Motor neuron (in vitro differentiated cells): ENCODE data around the gene FOXL3. TPM values are rescaled to one million over a fixed set of nuclear protein-coding genes. Genes with fewer than 3 reads are reported as not detected.
A peak's percentile ranks its signal among the peaks of the same experiment; 100 is the strongest.

Source experiments
- ATAC-seq, 8 experiments: fragments of 200-7000 bp; cut with Tn5 transposase; replicated peaks in 6 of 8; 2 replicates each; pipeline ENCODE4 v1.8.0; 2021; ENCODE audit warnings: mild to moderate bottlenecking in 8 of 8, moderate library complexity in 8 of 8
- H3K27ac ChIP-seq, 2 donors: fragments of 250-450 bp; sonication (Bioruptor Pico); 2 replicates each; pipeline ENCODE4 v1.9.0; 2021; ENCODE audit warnings: antibody characterized with exemption in 2 of 2, mild to moderate bottlenecking in 2 of 2, moderate library complexity in 1 of 2
- H3K4me1 ChIP-seq, 2 donors: fragments of 250-450 bp; sonication (Bioruptor Pico); replicated peaks in 1 of 2; 2 replicates each; pipeline ENCODE4 v1.6.1; 2021; ENCODE audit warnings: antibody characterized with exemption in 2 of 2, mild to moderate bottlenecking in 2 of 2, moderate library complexity in 1 of 2
- H3K4me3 ChIP-seq, 5 donors: fragments of 250-450 bp; sonication (Bioruptor Pico); 2 replicates each; pipeline ENCODE4 v1.9.0; 2021; ENCODE audit warnings: antibody characterized with exemption in 5 of 5, mild to moderate bottlenecking in 5 of 5, moderate library complexity in 4 of 5
- WGBS, 10 experiments: fragments of 450-650 bp; shearing (Covaris generic); methylation state at CpG; one replicate each; pipeline ENCODE4 v1.0.0; 2022; 5-methylcytosine and 5-hydroxymethylcytosine counted together
- in situ Hi-C, 9 experiments: fragments of 400-800 bp; cut with MboI; loops; one replicate each; pipeline ENCODE4 v1.15.0; 2021; ENCODE audit warnings: low sequenced_read_pairs in 9 of 9, low pct_unique_long_range_greater_than_20kb in 2 of 9; ENCODE audit not compliant: unreplicated experiment in 9 of 9
- total RNA-seq, 8 experiments: library from RNA; unstranded; fragments of 300-600 nt; gene quantifications; 2 replicates each; pipeline versions ENCODE4 v1.2.3 to v1.2.4, GENCODE V29; 2022

The FOXL3 gene
- total RNA-seq, 8 experiments from 2014 or later = not detected

GRCh38 chr7:322708-323111 is 32.7 kb downstream of the FOXL3 start:
- 87 to 100% methylated on average over 1 to 3 of the region's 6 CpGs; no CpG with 5 or more reads in 8 of the 10 experiments for WGBS, 10 experiments
- Histone ChIP-seq H3K27ac (no peak overlapping the region), H3K4me3 (no peak overlapping the region), H3K4me1 (peaks cover 0 to 8% of the 10 kb centered on the region in 2 donors)
- no peak for ATAC-seq
- in situ Hi-C loops = loop anchor here in 1 of 9 experiments (10.0 kb wide), 1 partner anchor 452 kb away; no protein-coding TSS in a partner anchor

GRCh38 chr7:323410-323809 is 33.4 kb downstream of the FOXL3 start:
- WGBS, 10 experiments = 2 to 60% (median 37%) methylated on average over 1 to 7 of the region's 10 CpGs; no CpG with 5 or more reads in 1 of the 10 experiments
- Histone ChIP-seq H3K4me3 (no peak overlapping the region), H3K27ac (no peak overlapping the region), H3K4me1 (peaks cover 0 to 8% of the 10 kb centered on the region in 2 donors)
- in situ Hi-C loops = loop anchor here in 1 of 9 experiments (10.0 kb wide), 1 partner anchor 451 kb away; no protein-coding TSS in a partner anchor
- ATAC-seq = peak in 1 of 8 experiments; percentile 17

- H3K27ac ChIP-seq = no peak overlapping the region
- ATAC-seq = no peak
- in situ Hi-C loops = loop anchor here in 1 of 9 experiments (10.0 kb wide), 1 partner anchor 451 kb away; no protein-coding TSS in a partner anchor
- 0 to 100% methylated on average over 1 to 2 of the region's 8 CpGs; no CpG with 5 or more reads in 8 of the 10 experiments for WGBS, 10 experiments
- peaks cover 0 to 8% of the 10 kb centered on the region in 2 donors for H3K4me1 ChIP-seq
- no peak overlapping the region for H3K4me3 ChIP-seq
These were observed 34.0 kb downstream of the FOXL3 start for GRCh38 chr7:324011-324410.

GRCh38 chr7:325051-325798 is 35.3 kb downstream of the FOXL3 start:
- in situ Hi-C loops = loop anchor here in 1 of 9 experiments (10.0 kb wide), 1 partner anchor 450 kb away; no protein-coding TSS in a partner anchor
- no peak overlapping the region for H3K4me3 ChIP-seq
- WGBS, 10 experiments = 5 to 100% (median 70%) methylated on average over 1 to 6 of the region's 20 CpGs; no CpG with 5 or more reads in 5 of the 10 experiments
- peaks cover 0 to 8% of the 10 kb centered on the region in 2 donors for H3K4me1 ChIP-seq
- no peak for ATAC-seq
- H3K27ac ChIP-seq = no peak overlapping the region

DNA sequence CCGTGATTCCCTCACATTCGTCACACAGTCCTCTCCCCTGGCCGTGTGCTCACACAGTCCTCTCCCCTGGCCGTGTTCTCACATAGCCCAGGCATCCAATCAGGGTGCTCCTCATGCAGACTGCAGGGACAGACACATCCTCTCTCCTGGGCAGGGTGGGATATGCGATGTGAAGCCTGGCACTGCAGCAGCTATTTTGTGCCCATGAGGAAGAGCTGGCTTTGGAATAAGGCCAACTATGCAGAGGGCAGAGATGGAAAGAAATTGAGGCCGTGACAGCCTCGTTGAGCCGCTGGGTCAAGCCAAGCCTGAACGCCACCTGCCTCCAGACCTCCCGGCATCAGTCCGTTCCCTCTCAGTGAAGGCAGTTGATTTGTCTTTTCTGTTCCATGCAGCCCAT is 35.8 kb downstream of the FOXL3 start:
- H3K27ac ChIP-seq = no peak overlapping the region
- no peak for ATAC-seq
- H3K4me3 ChIP-seq = no peak overlapping the region
- peaks cover 0 to 8% of the 10 kb centered on the region in 2 donors for H3K4me1 ChIP-seq
- in situ Hi-C loops = loop anchor here in 1 of 9 experiments (10.0 kb wide), 1 partner anchor 449 kb away; no protein-coding TSS in a partner anchor
- 46 to 100% (median 80%) methylated on average over 2 to 5 of the region's 11 CpGs; no CpG with 5 or more reads in 5 of the 10 experiments for WGBS, 10 experiments

- Histone ChIP-seq H3K27ac (no peak overlapping the region), H3K4me3 (no peak overlapping the region), H3K4me1 (peaks cover 0 to 8% of the 10 kb centered on the region in 2 donors)
- no peak for ATAC-seq
- in situ Hi-C loops = loop anchor here in 1 of 9 experiments (10.0 kb wide), 1 partner anchor 449 kb away; no protein-coding TSS in a partner anchor
- 40 to 100% (median 88%) methylated on average over 1 to 8 of the region's 9 CpGs; no CpG with 5 or more reads in 5 of the 10 experiments for WGBS, 10 experiments
These were observed 36.3 kb downstream of the FOXL3 start for GRCh38 chr7:326273-326672.

- in situ Hi-C loops = loop anchor here in 1 of 9 experiments (10.0 kb wide), 1 partner anchor 448 kb away; no protein-coding TSS in a partner anchor
- Histone ChIP-seq H3K4me3 (no peak overlapping the region), H3K27ac (no peak overlapping the region), H3K4me1 (peaks cover 0 to 9% of the 10 kb centered on the region in 2 donors)
- WGBS, 10 experiments = 33 to 73% (median 51%) methylated on average over 1 to 5 of the region's 6 CpGs; no CpG with 5 or more reads in 2 of the 10 experiments
- ATAC-seq = peak in 5 of 8 experiments; percentile 39 to 83 (median 66)
These were observed 36.9 kb downstream of the FOXL3 start for GRCh38 chr7:326809-327232.

- 45 to 100% (median 81%) methylated on average over 1 to 9 of the region's 29 CpGs; no CpG with 5 or more reads in 4 of the 10 experiments for WGBS, 10 experiments
- Histone ChIP-seq H3K4me3 (no peak overlapping the region), H3K27ac (no peak overlapping the region), H3K4me1 (peaks cover 0 to 14% of the 10 kb centered on the region in 2 donors)
- ATAC-seq = no peak
- in situ Hi-C loops = loop anchor here in 1 of 9 experiments (10.0 kb wide), 1 partner anchor 447 kb away; no protein-coding TSS in a partner anchor
These were observed 37.4 kb downstream of the FOXL3 start for GRCh38 chr7:327233-327931.

DNA sequence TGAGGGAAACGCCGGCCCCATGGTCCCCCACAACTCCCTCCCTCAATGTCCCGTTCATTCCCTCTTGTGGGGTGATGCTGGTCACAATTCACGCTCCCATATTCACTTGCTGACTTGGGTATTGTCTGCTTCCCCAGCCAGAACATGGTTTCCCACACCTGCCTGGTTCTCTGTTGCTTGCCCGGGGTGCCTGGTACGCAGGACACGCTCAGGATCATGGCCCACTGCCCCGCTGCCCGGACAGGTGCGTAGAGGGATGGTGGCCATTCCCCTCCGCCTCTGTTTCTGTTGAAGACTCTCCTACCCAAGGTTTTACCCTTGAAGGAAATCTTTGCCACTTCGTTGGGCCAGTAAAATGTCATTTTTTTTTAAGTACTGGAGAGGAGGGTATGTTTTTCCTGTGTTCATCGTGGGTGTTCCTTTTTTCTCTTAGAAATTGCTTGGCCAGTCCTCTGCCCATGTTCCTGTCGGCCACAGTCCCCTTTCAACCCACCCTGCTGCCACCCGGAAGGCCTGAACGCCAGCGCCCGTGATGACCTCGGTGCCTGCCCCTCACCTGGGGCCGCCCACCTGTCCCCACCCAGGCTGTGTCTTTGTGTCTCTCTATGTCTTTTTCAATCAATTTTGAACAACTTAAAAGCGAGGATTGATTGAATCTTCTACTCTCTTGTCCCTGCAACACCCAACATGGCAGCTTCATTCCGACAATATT is 38.2 kb downstream of the FOXL3 start:
- Histone ChIP-seq H3K4me1 (peaks cover 4 to 22% of the 10 kb centered on the region in 2 donors), H3K27ac (no peak overlapping the region), H3K4me3 (no peak overlapping the region)
- WGBS, 10 experiments = 17 to 100% (median 75%) methylated on average over 1 to 11 of the region's 22 CpGs; no CpG with 5 or more reads in 1 of the 10 experiments
- no peak for ATAC-seq
- in situ Hi-C loops = loop anchor here in 1 of 9 experiments (10.0 kb wide), 1 partner anchor 447 kb away; no protein-coding TSS in a partner anchor

DNA sequence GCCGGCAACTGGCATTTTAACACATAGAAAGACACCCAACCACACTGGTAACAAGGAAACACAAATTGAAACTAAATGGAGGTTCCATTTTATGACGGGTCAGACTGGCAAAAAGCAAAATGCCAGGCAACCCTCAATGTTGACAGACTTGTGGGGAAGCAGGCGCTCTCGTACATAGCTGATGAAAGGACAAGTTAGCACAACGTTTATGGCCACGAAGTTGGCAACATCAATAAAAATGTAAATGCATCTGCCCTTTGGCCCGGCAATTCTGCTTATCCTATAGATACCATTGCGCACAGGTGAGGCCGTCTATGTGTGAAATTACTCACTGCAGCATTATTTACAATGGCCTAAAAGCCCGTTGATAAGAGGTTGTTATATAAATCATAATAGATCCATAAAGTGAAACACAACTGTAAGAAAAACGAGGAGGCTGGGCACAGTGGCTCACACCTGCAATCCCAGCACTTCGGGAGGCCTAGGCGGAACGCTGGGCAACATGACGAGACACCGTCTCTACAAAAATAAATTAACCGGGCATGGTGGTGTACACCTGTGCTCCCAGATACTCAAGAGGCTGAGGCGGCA is 39.8 kb downstream of the FOXL3 start:
- in situ Hi-C loops = loop anchor here in 1 of 9 experiments (10.0 kb wide), 1 partner anchor 445 kb away; no protein-coding TSS in a partner anchor
- WGBS, 10 experiments = 27 to 94% (median 82%) methylated on average over 2 to 14 of the region's 18 CpGs; no CpG with 5 or more reads in 1 of the 10 experiments

GRCh38 chr7:330511-331230 is 40.7 kb downstream of the FOXL3 start:
- Histone ChIP-seq H3K27ac (no peak overlapping the region), H3K4me3 (no peak overlapping the region), H3K4me1 (peaks cover 7 to 24% of the 10 kb centered on the region in 2 donors)
- in situ Hi-C loops = no loop called here
- no peak for ATAC-seq
- 43 to 100% (median 82%) methylated on average over 1 to 9 of the region's 16 CpGs; no CpG with 5 or more reads in 1 of the 10 experiments for WGBS, 10 experiments

More for the DNA sequence above, 39.8 kb downstream of the FOXL3 start:
- peaks cover 7 to 24% of the 10 kb centered on the region in 2 donors for H3K4me1 ChIP-seq
- no peak overlapping the region for H3K27ac ChIP-seq
- ATAC-seq = no peak
- no peak overlapping the region for H3K4me3 ChIP-seq
